ENCODE results near the gene GRB7.
"Not testable (repeated sequence)": the region's sequence is repeated elsewhere in the genome, so short reads cannot be mapped to it uniquely, and the experiment has no call there.

The GRB7 gene

DNA sequence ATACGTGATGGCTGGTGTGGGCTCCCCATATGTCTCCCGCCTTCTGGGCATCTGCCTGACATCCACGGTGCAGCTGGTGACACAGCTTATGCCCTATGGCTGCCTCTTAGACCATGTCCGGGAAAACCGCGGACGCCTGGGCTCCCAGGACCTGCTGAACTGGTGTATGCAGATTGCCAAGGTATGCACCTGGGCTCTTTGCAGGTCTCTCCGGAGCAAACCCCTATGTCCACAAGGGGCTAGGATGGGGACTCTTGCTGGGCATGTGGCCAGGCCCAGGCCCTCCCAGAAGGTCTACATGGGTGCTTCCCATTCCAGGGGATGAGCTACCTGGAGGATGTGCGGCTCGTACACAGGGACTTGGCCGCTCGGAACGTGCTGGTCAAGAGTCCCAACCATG lies 13.0 kb upstream of the GRB7 start:
- H3K36me3 ChIP-seq (ENCODE audit: control insufficient read depth, insufficient read depth, low read length): peaks cover 3% of the 10 kb centered on the region
- no peak overlapping the region for H3K4me2 ChIP-seq (ENCODE audit: low read length)
- H3K56ac ChIP-seq (ENCODE audit: low read length): no peak overlapping the region
- H3K27me3 ChIP-seq (ENCODE audit: insufficient read depth, low read length, poor library complexity): no peaks in the 10 kb centered on the region
- H2AK5ac ChIP-seq (ENCODE audit: low read length): no peak overlapping the region
- H3K4me3 ChIP-seq (ENCODE audit: low read length): no peak overlapping the region
- H3K23ac ChIP-seq (ENCODE audit: low read length): no peak overlapping the region
- no peak overlapping the region for H2BK15ac ChIP-seq (replicated peaks; ENCODE audit: low read depth)
- no peak overlapping the region for H4K8ac ChIP-seq (ENCODE audit: low read depth, low read length)
- no peak overlapping the region for H2BK120ac ChIP-seq (ENCODE audit: low read depth, low read length)
- no peak for DNase-seq
- no peaks in the 10 kb centered on the region for H3K4me1 ChIP-seq (ENCODE audit: control insufficient read depth, low read depth, low read length)
- WGBS (ENCODE audit: extremely low coverage, insufficient coverage, low lambda C conversion rate): no CpG with 5 or more reads among the region's 13 CpGs
- no peaks in the 10 kb centered on the region for H3K79me1 ChIP-seq (ENCODE audit: low read length)
- H3K79me2 ChIP-seq (ENCODE audit: control insufficient read depth, insufficient read depth, low read length): no peaks in the 10 kb centered on the region
- no peak overlapping the region for H3K18ac ChIP-seq (ENCODE audit: low read length)
- H3K9ac ChIP-seq (ENCODE audit: low read length): no peak overlapping the region
- no peak overlapping the region for H4K5ac ChIP-seq (ENCODE audit: low read length)
- no peak overlapping the region for H3K27ac ChIP-seq (ENCODE audit: low read depth, low read length)
- no peak overlapping the region for H3K4ac ChIP-seq (ENCODE audit: low read depth, low read length)
- no peak overlapping the region for H2BK5ac ChIP-seq (ENCODE audit: low read length)

DNA sequence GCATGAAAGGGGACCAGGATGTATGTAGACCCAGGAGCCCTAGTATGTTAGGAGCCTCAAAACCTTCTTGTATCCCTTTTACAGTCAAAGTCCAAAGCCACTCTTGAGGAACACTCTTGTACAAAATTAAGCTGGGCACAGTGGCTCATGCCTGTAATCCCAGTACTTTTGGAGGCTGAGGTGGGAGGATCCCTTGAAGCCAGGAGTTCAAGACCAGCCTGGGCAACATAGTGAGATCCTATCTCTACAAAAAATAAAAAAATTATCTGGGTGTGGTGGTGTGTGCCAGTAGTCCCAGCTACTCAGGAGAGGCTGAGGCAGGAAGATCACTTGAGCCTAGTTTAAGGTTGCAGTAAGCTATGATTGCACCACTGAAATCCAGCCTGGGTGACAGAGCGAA lies 11.8 kb upstream of the GRB7 start:
- H3K27ac ChIP-seq (ENCODE audit: low read depth, low read length); H3K79me2 ChIP-seq (ENCODE audit: control insufficient read depth, insufficient read depth, low read length); H2BK15ac ChIP-seq (replicated peaks; ENCODE audit: low read depth); H3K27me3 ChIP-seq (ENCODE audit: insufficient read depth, low read length, poor library complexity); H3K4ac ChIP-seq (ENCODE audit: low read depth, low read length); H3K23ac ChIP-seq (ENCODE audit: low read length); H3K4me2 ChIP-seq (ENCODE audit: low read length); H3K9ac ChIP-seq (ENCODE audit: low read length); DNase-seq; H3K79me1 ChIP-seq (ENCODE audit: low read length); H2BK120ac ChIP-seq (ENCODE audit: low read depth, low read length); H3K36me3 ChIP-seq (ENCODE audit: control insufficient read depth, insufficient read depth, low read length); H3K4me3 ChIP-seq (ENCODE audit: low read length); H4K8ac ChIP-seq (ENCODE audit: low read depth, low read length); H2BK5ac ChIP-seq (ENCODE audit: low read length); H4K5ac ChIP-seq (ENCODE audit: low read length); H2AK5ac ChIP-seq (ENCODE audit: low read length); H3K4me1 ChIP-seq (ENCODE audit: control insufficient read depth, low read depth, low read length); H3K18ac ChIP-seq (ENCODE audit: low read length); H3K56ac ChIP-seq (ENCODE audit: low read length): not testable (repeated sequence)
- WGBS (ENCODE audit: extremely low coverage, insufficient coverage, low lambda C conversion rate): no CpG with 5 or more reads among the region's 1 CpG

DNA sequence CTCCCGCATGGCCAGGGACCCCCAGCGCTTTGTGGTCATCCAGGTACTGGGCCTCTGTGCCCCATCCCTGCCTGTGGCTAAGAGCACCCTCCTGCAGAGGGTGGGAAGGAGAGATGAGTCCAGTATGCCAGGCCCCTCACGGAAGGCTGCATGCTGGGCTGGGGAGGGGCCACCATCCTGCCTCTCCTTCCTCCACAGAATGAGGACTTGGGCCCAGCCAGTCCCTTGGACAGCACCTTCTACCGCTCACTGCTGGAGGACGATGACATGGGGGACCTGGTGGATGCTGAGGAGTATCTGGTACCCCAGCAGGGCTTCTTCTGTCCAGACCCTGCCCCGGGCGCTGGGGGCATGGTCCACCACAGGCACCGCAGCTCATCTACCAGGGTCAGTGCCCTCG lies 11.1 kb upstream of the GRB7 start:
- H3K4me3 ChIP-seq (ENCODE audit: low read length): no peak overlapping the region
- H4K5ac ChIP-seq (ENCODE audit: low read length): no peak overlapping the region
- no peak overlapping the region for H2BK15ac ChIP-seq (replicated peaks; ENCODE audit: low read depth)
- no peak overlapping the region for H3K9ac ChIP-seq (ENCODE audit: low read length)
- no peaks in the 10 kb centered on the region for H3K27me3 ChIP-seq (ENCODE audit: insufficient read depth, low read length, poor library complexity)
- H4K8ac ChIP-seq (ENCODE audit: low read depth, low read length): no peak overlapping the region
- WGBS (ENCODE audit: extremely low coverage, insufficient coverage, low lambda C conversion rate): no CpG with 5 or more reads among the region's 9 CpGs
- no peak overlapping the region for H3K4ac ChIP-seq (ENCODE audit: low read depth, low read length)
- DNase-seq: no peak
- no peak overlapping the region for H2AK5ac ChIP-seq (ENCODE audit: low read length)
- H3K36me3 ChIP-seq (ENCODE audit: control insufficient read depth, insufficient read depth, low read length): peaks cover 3% of the 10 kb centered on the region
- no peak overlapping the region for H2BK5ac ChIP-seq (ENCODE audit: low read length)
- H3K27ac ChIP-seq (ENCODE audit: low read depth, low read length): no peak overlapping the region
- H3K4me2 ChIP-seq (ENCODE audit: low read length): no peak overlapping the region
- H3K56ac ChIP-seq (ENCODE audit: low read length): no peak overlapping the region
- no peaks in the 10 kb centered on the region for H3K79me2 ChIP-seq (ENCODE audit: control insufficient read depth, insufficient read depth, low read length)
- H3K79me1 ChIP-seq (ENCODE audit: low read length): no peaks in the 10 kb centered on the region
- no peak overlapping the region for H3K23ac ChIP-seq (ENCODE audit: low read length)
- H2BK120ac ChIP-seq (ENCODE audit: low read depth, low read length): no peak overlapping the region
- no peaks in the 10 kb centered on the region for H3K4me1 ChIP-seq (ENCODE audit: control insufficient read depth, low read depth, low read length)
- no peak overlapping the region for H3K18ac ChIP-seq (ENCODE audit: low read length)

DNA sequence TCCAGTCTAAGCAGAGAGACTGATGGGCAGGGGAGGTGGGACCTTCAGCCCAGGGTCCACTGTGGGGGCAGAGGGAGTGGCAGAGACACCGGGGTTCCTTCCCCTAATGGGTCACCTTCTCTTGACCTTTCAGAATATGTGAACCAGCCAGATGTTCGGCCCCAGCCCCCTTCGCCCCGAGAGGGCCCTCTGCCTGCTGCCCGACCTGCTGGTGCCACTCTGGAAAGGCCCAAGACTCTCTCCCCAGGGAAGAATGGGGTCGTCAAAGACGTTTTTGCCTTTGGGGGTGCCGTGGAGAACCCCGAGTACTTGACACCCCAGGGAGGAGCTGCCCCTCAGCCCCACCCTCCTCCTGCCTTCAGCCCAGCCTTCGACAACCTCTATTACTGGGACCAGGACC lies 10.2 kb upstream of the GRB7 start:
- no peaks in the 10 kb centered on the region for H3K27me3 ChIP-seq (ENCODE audit: insufficient read depth, low read length, poor library complexity)
- WGBS (ENCODE audit: extremely low coverage, insufficient coverage, low lambda C conversion rate): no CpG with 5 or more reads among the region's 10 CpGs
- H3K79me1 ChIP-seq (ENCODE audit: low read length): no peaks in the 10 kb centered on the region
- no peak overlapping the region for H3K4me3 ChIP-seq (ENCODE audit: low read length)
- no peak overlapping the region for H2BK15ac ChIP-seq (replicated peaks; ENCODE audit: low read depth)
- no peak overlapping the region for H3K9ac ChIP-seq (ENCODE audit: low read length)
- H4K8ac ChIP-seq (ENCODE audit: low read depth, low read length): no peak overlapping the region
- H4K5ac ChIP-seq (ENCODE audit: low read length): no peak overlapping the region
- no peak overlapping the region for H3K4ac ChIP-seq (ENCODE audit: low read depth, low read length)
- H3K36me3 ChIP-seq (ENCODE audit: control insufficient read depth, insufficient read depth, low read length): peaks cover 3% of the 10 kb centered on the region
- H3K27ac ChIP-seq (ENCODE audit: low read depth, low read length): no peak overlapping the region
- DNase-seq: no peak
- no peaks in the 10 kb centered on the region for H3K79me2 ChIP-seq (ENCODE audit: control insufficient read depth, insufficient read depth, low read length)
- H3K56ac ChIP-seq (ENCODE audit: low read length): no peak overlapping the region
- H2BK120ac ChIP-seq (ENCODE audit: low read depth, low read length): no peak overlapping the region
- no peak overlapping the region for H2BK5ac ChIP-seq (ENCODE audit: low read length)
- no peak overlapping the region for H3K23ac ChIP-seq (ENCODE audit: low read length)
- H2AK5ac ChIP-seq (ENCODE audit: low read length): no peak overlapping the region
- H3K4me2 ChIP-seq (ENCODE audit: low read length): no peak overlapping the region
- no peak overlapping the region for H3K18ac ChIP-seq (ENCODE audit: low read length)
- no peaks in the 10 kb centered on the region for H3K4me1 ChIP-seq (ENCODE audit: control insufficient read depth, low read depth, low read length)

GRCh38 chr17:39729280-39729851 lies 8.4 kb upstream of the GRB7 start:
- H2AK5ac ChIP-seq (ENCODE audit: low read length): no peak overlapping the region
- no peak overlapping the region for H3K27ac ChIP-seq (ENCODE audit: low read depth, low read length)
- no peak overlapping the region for H2BK120ac ChIP-seq (ENCODE audit: low read depth, low read length)
- H3K56ac ChIP-seq (ENCODE audit: low read length): peak overlapping the region; percentile 76
- DNase-seq: no peak
- WGBS (ENCODE audit: extremely low coverage, insufficient coverage, low lambda C conversion rate): no CpG with 5 or more reads among the region's 6 CpGs
- H3K4me1 ChIP-seq (ENCODE audit: control insufficient read depth, low read depth, low read length): no peaks in the 10 kb centered on the region
- H3K4me3 ChIP-seq (ENCODE audit: low read length): no peak overlapping the region
- no peak overlapping the region for H3K4me2 ChIP-seq (ENCODE audit: low read length)
- H3K27me3 ChIP-seq (ENCODE audit: insufficient read depth, low read length, poor library complexity): no peaks in the 10 kb centered on the region
- no peak overlapping the region for H3K18ac ChIP-seq (ENCODE audit: low read length)
- H3K9ac ChIP-seq (ENCODE audit: low read length): peak overlapping the region; percentile 68
- H3K4ac ChIP-seq (ENCODE audit: low read depth, low read length): no peak overlapping the region
- no peak overlapping the region for H2BK5ac ChIP-seq (ENCODE audit: low read length)
- no peak overlapping the region for H2BK15ac ChIP-seq (replicated peaks; ENCODE audit: low read depth)
- H3K23ac ChIP-seq (ENCODE audit: low read length): no peak overlapping the region
- H4K8ac ChIP-seq (ENCODE audit: low read depth, low read length): no peak overlapping the region
- H3K79me2 ChIP-seq (ENCODE audit: control insufficient read depth, insufficient read depth, low read length): no peaks in the 10 kb centered on the region
- no peaks in the 10 kb centered on the region for H3K79me1 ChIP-seq (ENCODE audit: low read length)
- no peak overlapping the region for H4K5ac ChIP-seq (ENCODE audit: low read length)
- H3K36me3 ChIP-seq (ENCODE audit: control insufficient read depth, insufficient read depth, low read length): peaks cover 3% of the 10 kb centered on the region

Data from mesendoderm (in vitro differentiated cells).